H9 (cell line): ENCODE results near the gene EHF. TPM values are rescaled to one million over a fixed set of nuclear protein-coding genes. Genes with fewer than 3 reads are reported as not detected.
A peak's percentile ranks its signal among the peaks of the same experiment; 100 is the strongest.

Experiments
- DNase-seq: peaks from one replicate; pipeline ENCODE4 v3.0.0-alpha.2; 2017
- H2AFZ ChIP-seq: one replicate; pipeline ENCODE4 v1.6.1; 2013; ENCODE audit warnings: mild to moderate bottlenecking, low read length, control low read depth, moderate library complexity
- H2AK5ac ChIP-seq: 2 replicates; pipeline ENCODE4 v1.6.1; 2013; ENCODE audit warnings: low read length, control low read depth, mixed read lengths; ENCODE audit not compliant: insufficient read length
- H2BK120ac ChIP-seq: one replicate; pipeline ENCODE4 v1.6.1; 2013; ENCODE audit warnings: low read depth, mild to moderate bottlenecking, low read length, control low read depth, inconsistent platforms; ENCODE audit not compliant: poor library complexity, severe bottlenecking
- H2BK12ac ChIP-seq: 2 replicates; pipeline ENCODE4 v1.6.1; 2013; ENCODE audit warnings: low read length, control low read depth, mixed read lengths, low read depth; ENCODE audit not compliant: insufficient read length
- H2BK15ac ChIP-seq: 2 replicates; pipeline ENCODE4 v1.6.1; 2013; ENCODE audit warnings: low read depth, low read length, control low read depth
- H2BK20ac ChIP-seq: one replicate; pipeline ENCODE4 v1.6.1; 2013; ENCODE audit warnings: low read depth, mild to moderate bottlenecking, low read length, control low read depth, inconsistent platforms; ENCODE audit not compliant: poor library complexity, severe bottlenecking
- H2BK5ac ChIP-seq: 2 replicates; pipeline ENCODE4 v1.6.1; 2013; ENCODE audit warnings: low read length, control low read depth, mixed read lengths; ENCODE audit not compliant: insufficient read length
- H3K14ac ChIP-seq: 2 replicates; pipeline ENCODE4 v1.6.1; 2013; ENCODE audit warnings: low read length, control low read depth; ENCODE audit not compliant: insufficient read depth
- H3K18ac ChIP-seq: 2 replicates; pipeline ENCODE4 v1.6.1; 2013; ENCODE audit warnings: low read depth, mild to moderate bottlenecking, mixed read lengths, low read length, control low read depth; ENCODE audit not compliant: insufficient read length
- H3K23ac ChIP-seq: 2 replicates; pipeline ENCODE4 v1.6.1; 2013; ENCODE audit warnings: low read length, control low read depth, mixed read lengths, low read depth; ENCODE audit not compliant: insufficient read length
- H3K23me2 ChIP-seq: 2 replicates; pipeline ENCODE4 v1.6.1; 2013; ENCODE audit warnings: low read depth, mild to moderate bottlenecking, mixed read lengths, low read length, control low read depth; ENCODE audit not compliant: insufficient read length, poor library complexity, severe bottlenecking
- H3K27ac ChIP-seq: 2 replicates; pipeline ENCODE4 v1.5.1; 2013; ENCODE audit warnings: low read length, control low read depth, mixed read lengths, low read depth; ENCODE audit not compliant: insufficient read length
- H3K27me3 ChIP-seq: 2 replicates; pipeline ENCODE4 v1.6.1; 2013; ENCODE audit warnings: low read length, control low read depth, inconsistent platforms; ENCODE audit not compliant: insufficient read depth
- H3K4ac ChIP-seq: 2 replicates; pipeline ENCODE4 v1.6.1; 2013; ENCODE audit warnings: low read depth, mild to moderate bottlenecking, control low read depth, inconsistent platforms, low read length, moderate library complexity
- H3K4me1 ChIP-seq: 2 replicates; pipeline ENCODE4 v1.6.1; 2013; ENCODE audit warnings: low read length, control low read depth, inconsistent platforms; ENCODE audit not compliant: insufficient read depth
- H3K4me2 ChIP-seq: 2 replicates; pipeline ENCODE4 v1.6.1; 2013; ENCODE audit warnings: low read length, control low read depth, mixed read lengths; ENCODE audit not compliant: insufficient read length, insufficient read depth
- H3K56ac ChIP-seq: 2 replicates; pipeline ENCODE4 v1.6.1; 2013; ENCODE audit warnings: low read depth, mild to moderate bottlenecking, mixed read lengths, low read length, control low read depth; ENCODE audit not compliant: insufficient read length
- H3K79me1 ChIP-seq: 2 replicates; pipeline ENCODE4 v1.6.1; 2013; ENCODE audit warnings: low read depth, mild to moderate bottlenecking, moderate library complexity, low read length, control low read depth, inconsistent platforms; ENCODE audit not compliant: insufficient read depth, poor library complexity, severe bottlenecking
- H3K79me2 ChIP-seq: 2 replicates; pipeline ENCODE4 v1.6.1; 2013; ENCODE audit warnings: low read length, control low read depth, inconsistent platforms; ENCODE audit not compliant: insufficient read depth
- H3K9ac ChIP-seq: 2 replicates; pipeline ENCODE4 v1.6.1; 2013; ENCODE audit warnings: low read length, control low read depth, mixed read lengths; ENCODE audit not compliant: insufficient read length; ENCODE audit errors: extremely low read depth
- H3K9me3 ChIP-seq: one replicate; pipeline ENCODE4 v1.6.1; 2013; ENCODE audit warnings: low read depth, low read length, inconsistent platforms; ENCODE audit not compliant: control insufficient read depth
- H3T11ph ChIP-seq: one replicate; pipeline ENCODE4 v1.6.1; 2013; ENCODE audit warnings: mild to moderate bottlenecking, low read length, control low read depth, inconsistent platforms
- H4K20me1 ChIP-seq: one replicate; pipeline ENCODE4 v1.6.1; 2013; ENCODE audit not compliant: control insufficient read depth, insufficient read length, insufficient read depth
- H4K5ac ChIP-seq: 2 replicates; pipeline ENCODE4 v1.6.1; 2013; ENCODE audit warnings: low read depth, mild to moderate bottlenecking, mixed read lengths, low read length, control low read depth; ENCODE audit not compliant: insufficient read length
- H4K8ac ChIP-seq: replicated peaks from 2 replicates; pipeline ENCODE4 v1.6.1; 2013; ENCODE audit warnings: low read length, control low read depth, mixed read lengths, low read depth; ENCODE audit not compliant: insufficient read length
- H4K91ac ChIP-seq: 2 replicates; pipeline ENCODE4 v1.6.1; 2013; ENCODE audit warnings: low read depth, mild to moderate bottlenecking, moderate library complexity, mixed read lengths, low read length, control low read depth; ENCODE audit not compliant: insufficient read length
- H3K27ac Mint-ChIP-seq, 3 experiments: 2 replicates in 2 of 3; 3 replicates in 1 of 3; pipeline ENCODE4 v1.8.0; 2020 to 2021; ENCODE audit warnings: mixed read lengths in 3 of 3, mild to moderate bottlenecking in 1 of 3, moderate library complexity in 1 of 3
- H3K27me3 Mint-ChIP-seq: 2 replicates; pipeline ENCODE4 v1.8.0; 2021; ENCODE audit warnings: low read depth, mild to moderate bottlenecking, moderate library complexity, mixed read lengths
- H3K36me3 Mint-ChIP-seq, 3 experiments: 2 replicates in 2 of 3; 3 replicates in 1 of 3; pipeline ENCODE4 v1.8.0; 2020 to 2021; ENCODE audit warnings: low read depth in 3 of 3, mixed read lengths in 3 of 3; ENCODE audit not compliant: insufficient read depth in 1 of 3
- H3K4me1 Mint-ChIP-seq, 2 experiments: 2 replicates each; pipeline ENCODE4 v1.8.0; 2020; ENCODE audit warnings: mixed read lengths in 2 of 2
- H3K4me3 Mint-ChIP-seq, 2 experiments: 2 replicates in 1 of 2; 3 replicates in 1 of 2; pipeline ENCODE4 v1.8.0; 2020 to 2021; ENCODE audit warnings: mild to moderate bottlenecking in 2 of 2, mixed read lengths in 2 of 2, moderate library complexity in 1 of 2
- H3K9me3 Mint-ChIP-seq, 2 experiments: 2 replicates in 1 of 2; 3 replicates in 1 of 2; pipeline ENCODE4 v1.8.0; 2020; ENCODE audit warnings: mild to moderate bottlenecking in 2 of 2, mixed read lengths in 2 of 2, moderate library complexity in 1 of 2
- WGBS: extraction: QIAGEN DNeasy Blood & Tissue Kit; methylation state at CpG from one replicate; pipeline ENCODE4 v1.1.7; 2013; ENCODE audit warnings: missing lambda C conversion rate, low lambda C conversion rate, mixed read lengths; ENCODE audit not compliant: insufficient read length; ENCODE audit errors: extremely low coverage; 5-methylcytosine and 5-hydroxymethylcytosine counted together
- total RNA-seq: library from RNA; stranded (reverse); gene quantifications from 2 replicates; pipeline ENCODE4 v1.2.1, GENCODE V29; 2021
- TF ChIP-seq, protein P1 (sequence below): fragments of 200-600 bp; sonication (generic); conservative IDR thresholded peaks from 3 replicates; pipeline ENCODE4 v1.8.0; 2021; ENCODE audit warnings: antibody characterized with exemption, mild to moderate bottlenecking

The EHF gene
- total RNA-seq, 1 experiment from 2014 or later = not detected

GRCh38 chr11:34609187-34609751, 11.6 kb upstream of the EHF start:
- Histone ChIP-seq H2AFZ (no peak overlapping the region), H3K9ac (no peak overlapping the region), H2BK15ac (no peak overlapping the region), H2BK20ac (no peak overlapping the region), H3K23me2 (no peaks in the 10 kb centered on the region), H2BK12ac (no peak overlapping the region), H4K8ac (no peak overlapping the region), H3K79me1 (no peaks in the 10 kb centered on the region), H3K9me3 (no peaks in the 10 kb centered on the region), H2BK5ac (no peak overlapping the region), H3K23ac (no peak overlapping the region), H3K27ac (no peak overlapping the region), H3K4me2 (no peak overlapping the region), H4K20me1 (no peaks in the 10 kb centered on the region), H3K79me2 (no peaks in the 10 kb centered on the region), H3K14ac (no peak overlapping the region), H4K5ac (no peak overlapping the region), H2BK120ac (no peak overlapping the region), H3K4ac (no peak overlapping the region), H3K4me1 (no peaks in the 10 kb centered on the region), H2AK5ac (no peak overlapping the region), H3K18ac (no peak overlapping the region), H4K91ac (no peak overlapping the region), H3T11ph (no peak overlapping the region), H3K27me3 (no peaks in the 10 kb centered on the region), H3K56ac (no peak overlapping the region)
- peak overlapping the region in 1 of 3 experiments; percentile 20; a peak in 1 of 7 replicates for H3K27ac Mint-ChIP-seq
- H3K9me3 Mint-ChIP-seq = no peaks in the 10 kb centered on the region
- TF ChIP-seq, protein P1, sequence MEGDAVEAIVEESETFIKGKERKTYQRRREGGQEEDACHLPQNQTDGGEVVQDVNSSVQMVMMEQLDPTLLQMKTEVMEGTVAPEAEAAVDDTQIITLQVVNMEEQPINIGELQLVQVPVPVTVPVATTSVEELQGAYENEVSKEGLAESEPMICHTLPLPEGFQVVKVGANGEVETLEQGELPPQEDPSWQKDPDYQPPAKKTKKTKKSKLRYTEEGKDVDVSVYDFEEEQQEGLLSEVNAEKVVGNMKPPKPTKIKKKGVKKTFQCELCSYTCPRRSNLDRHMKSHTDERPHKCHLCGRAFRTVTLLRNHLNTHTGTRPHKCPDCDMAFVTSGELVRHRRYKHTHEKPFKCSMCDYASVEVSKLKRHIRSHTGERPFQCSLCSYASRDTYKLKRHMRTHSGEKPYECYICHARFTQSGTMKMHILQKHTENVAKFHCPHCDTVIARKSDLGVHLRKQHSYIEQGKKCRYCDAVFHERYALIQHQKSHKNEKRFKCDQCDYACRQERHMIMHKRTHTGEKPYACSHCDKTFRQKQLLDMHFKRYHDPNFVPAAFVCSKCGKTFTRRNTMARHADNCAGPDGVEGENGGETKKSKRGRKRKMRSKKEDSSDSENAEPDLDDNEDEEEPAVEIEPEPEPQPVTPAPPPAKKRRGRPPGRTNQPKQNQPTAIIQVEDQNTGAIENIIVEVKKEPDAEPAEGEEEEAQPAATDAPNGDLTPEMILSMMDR = no peak
- no peaks in the 10 kb centered on the region for H3K36me3 Mint-ChIP-seq
- no peak overlapping the region for H3K4me3 Mint-ChIP-seq
- no CpG with 5 or more reads among the region's 7 CpGs for WGBS
- no peak for DNase-seq
- H3K4me1 Mint-ChIP-seq = peaks cover 2 to 4% of the 10 kb centered on the region in 2 experiments
- peaks cover 3% of the 10 kb centered on the region for H3K27me3 Mint-ChIP-seq
